Subcutaneous adipose tissue (tissue), 4 donors: ENCODE measurements around the gene GDAP1L1. TPM values are rescaled to one million over a fixed set of nuclear protein-coding genes. Genes with fewer than 3 reads are reported as not detected.

ENCODE experiments used
- total RNA-seq, 4 donors: library from RNA; depleted of rRNA; stranded (reverse); fragments of >200 nt; gene quantifications; one replicate each; pipeline ENCODE4 v1.1.0, GENCODE V29; 2016
- TF ChIP-seq, protein P1 (sequence below): fragments of 450-650 bp; IDR thresholded peaks from one replicate; pipeline ENCODE4 v1.5.1; 2016; ENCODE audit warnings: low read depth, mild to moderate bottlenecking, control low read depth, antibody characterized with exemption, moderate library complexity

The GDAP1L1 gene
- total RNA-seq, 4 donors from 2014 or later: not detected

DNA sequence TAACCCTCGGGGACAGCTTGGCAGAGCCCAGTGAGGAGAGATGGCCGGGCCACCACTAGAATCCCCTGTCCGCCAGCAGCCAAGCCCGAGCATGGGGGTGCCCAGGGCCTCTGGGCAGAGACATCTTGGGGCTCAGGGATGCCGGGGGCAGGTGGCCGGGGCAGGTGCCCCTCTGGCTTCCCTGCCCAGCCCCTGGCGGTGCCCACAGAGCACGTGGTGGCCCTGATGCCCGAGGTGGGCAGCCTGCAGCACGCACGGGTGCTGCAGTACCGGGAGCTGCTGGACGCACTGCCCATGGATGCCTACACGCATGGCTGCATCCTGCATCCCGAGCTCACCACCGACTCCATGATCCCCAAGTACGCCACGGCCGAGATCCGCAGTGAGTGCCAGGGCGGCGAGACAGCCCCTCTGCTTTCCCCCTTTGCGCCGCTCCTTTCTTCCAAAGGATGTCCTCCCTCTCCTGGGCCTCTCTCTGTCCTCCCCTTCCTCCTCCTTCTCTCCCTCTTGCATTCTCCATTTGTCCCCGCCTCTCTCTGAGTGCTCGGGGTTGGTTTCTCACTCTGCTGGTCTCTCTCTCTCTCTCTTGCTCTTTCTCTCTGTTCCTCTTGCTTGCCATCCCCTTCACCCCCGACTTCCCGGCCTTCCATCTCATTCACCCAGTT is 11.2 kb downstream of the GDAP1L1 start:
- TF ChIP-seq, protein P1, sequence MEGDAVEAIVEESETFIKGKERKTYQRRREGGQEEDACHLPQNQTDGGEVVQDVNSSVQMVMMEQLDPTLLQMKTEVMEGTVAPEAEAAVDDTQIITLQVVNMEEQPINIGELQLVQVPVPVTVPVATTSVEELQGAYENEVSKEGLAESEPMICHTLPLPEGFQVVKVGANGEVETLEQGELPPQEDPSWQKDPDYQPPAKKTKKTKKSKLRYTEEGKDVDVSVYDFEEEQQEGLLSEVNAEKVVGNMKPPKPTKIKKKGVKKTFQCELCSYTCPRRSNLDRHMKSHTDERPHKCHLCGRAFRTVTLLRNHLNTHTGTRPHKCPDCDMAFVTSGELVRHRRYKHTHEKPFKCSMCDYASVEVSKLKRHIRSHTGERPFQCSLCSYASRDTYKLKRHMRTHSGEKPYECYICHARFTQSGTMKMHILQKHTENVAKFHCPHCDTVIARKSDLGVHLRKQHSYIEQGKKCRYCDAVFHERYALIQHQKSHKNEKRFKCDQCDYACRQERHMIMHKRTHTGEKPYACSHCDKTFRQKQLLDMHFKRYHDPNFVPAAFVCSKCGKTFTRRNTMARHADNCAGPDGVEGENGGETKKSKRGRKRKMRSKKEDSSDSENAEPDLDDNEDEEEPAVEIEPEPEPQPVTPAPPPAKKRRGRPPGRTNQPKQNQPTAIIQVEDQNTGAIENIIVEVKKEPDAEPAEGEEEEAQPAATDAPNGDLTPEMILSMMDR: no peak

DNA sequence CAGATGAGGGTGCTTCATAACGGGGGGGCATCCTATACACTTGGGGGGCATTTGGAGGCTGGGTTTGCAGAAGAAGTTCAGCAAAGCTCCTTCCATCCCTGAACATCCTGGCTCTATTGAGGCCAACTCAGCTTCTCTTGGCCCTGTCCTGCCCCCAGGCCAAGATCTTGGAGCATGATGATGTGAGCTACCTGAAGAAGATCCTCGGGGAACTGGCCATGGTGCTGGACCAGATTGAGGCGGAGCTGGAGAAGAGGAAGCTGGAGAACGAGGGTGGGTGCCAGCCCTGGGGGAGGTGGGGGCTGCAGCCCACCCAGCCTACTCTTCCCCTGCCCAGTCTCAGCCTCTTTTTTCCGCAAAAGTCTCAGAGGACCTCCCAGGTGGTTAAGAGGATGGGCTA is 17.2 kb downstream of the GDAP1L1 start:
- TF ChIP-seq, protein P1: no peak

DNA sequence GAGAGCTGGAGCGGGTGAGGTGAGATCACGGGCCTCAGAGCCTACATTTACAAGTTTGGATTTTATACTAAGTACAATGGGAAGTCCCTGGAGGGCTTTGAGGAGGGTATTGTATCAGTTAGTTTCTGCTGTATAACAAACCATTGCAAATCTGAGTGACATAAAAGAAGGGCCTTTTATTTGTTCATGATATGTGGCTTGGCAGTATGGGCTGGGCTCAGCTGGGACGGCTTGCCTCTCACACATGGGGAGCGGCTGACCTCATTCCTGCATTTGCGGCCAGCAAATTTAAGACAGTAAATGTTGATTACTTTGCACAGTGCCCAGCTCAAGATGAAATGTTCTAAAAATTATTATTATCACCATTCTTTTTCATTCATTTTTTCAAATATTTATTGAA is 21.7 kb downstream of the GDAP1L1 start:
- TF ChIP-seq, protein P1: no peak

DNA sequence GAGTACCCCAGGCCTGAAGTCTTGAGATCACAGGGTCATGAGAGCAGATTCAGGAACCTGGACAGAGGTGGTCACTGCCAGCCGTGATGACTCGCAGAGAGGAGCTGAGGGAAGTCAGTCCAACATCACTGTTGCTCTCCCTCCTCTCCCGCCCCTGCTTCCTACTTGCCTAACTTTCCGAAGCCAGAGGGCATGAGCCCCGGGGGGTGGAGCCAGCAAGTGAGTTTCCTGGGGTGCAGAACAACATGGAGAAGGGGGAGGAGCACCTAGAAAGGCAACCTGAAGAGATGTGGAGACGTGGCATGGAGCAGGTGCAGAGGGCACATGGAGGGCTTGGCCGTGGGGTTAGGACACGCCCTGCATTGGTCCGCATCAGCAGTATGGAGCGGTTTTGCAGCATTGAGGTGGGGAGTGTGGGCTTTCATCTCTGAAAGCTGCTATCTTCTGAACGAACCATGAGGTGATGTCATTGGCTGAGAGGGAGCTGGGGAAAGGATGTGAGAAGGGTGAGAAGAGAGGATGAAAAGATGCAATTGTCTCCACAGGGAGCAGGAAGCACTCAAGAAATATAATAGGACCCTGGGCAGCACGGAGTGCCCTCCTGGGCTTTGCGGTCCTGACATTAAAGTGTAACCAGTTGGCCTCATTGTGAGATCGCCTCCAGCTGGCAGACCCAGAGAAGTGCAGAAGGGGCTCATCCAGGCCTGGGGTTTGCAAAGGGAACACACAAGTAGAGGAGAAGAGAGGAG is 25.0 kb downstream of the GDAP1L1 start:
- TF ChIP-seq, protein P1: no peak

DNA sequence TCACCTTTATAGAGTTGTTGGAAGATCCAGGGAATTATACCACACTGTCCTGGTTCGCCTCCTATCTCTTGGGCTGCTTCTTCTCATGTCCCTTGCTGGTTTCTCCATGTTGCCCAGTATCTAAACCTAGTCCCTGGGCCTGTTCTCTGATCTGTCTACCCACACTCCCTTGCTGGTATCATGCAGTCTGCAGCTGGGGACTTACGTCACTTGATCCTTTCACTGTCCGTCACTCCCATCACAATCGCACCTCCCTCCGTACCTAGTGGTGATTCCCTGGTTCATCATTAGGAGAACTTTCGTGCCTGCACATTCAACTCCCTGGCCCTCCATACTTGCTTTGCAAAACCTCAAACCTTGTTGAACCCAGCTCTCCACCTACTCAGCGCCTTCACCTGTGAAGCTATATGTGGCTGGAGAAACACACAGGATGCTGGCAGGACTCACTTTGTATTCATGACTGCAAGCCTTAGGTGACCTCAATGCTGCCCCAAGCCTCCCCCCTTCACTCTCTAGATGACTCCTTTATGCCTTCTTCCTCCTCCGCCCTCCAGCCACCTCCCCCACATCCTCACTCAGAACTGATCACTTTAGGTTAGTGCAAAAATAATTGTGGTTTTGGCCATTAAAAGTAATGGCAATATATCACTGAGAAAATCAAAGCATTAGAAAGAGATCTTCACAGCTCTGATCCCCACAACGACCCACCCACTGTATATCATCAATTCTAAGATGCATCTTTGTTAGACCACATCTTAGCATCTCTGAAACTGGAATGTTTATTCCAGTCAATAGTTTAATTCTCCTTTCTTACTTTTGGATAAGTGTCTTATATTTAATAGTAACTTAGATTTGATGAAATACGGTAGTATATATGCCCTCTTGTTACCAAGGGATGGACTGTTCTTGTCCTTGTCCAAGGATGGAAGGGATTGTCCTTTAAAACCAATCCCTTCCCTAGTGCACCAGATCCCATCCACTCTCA is 26.4 kb downstream of the GDAP1L1 start:
- TF ChIP-seq, protein P1: no peak

DNA sequence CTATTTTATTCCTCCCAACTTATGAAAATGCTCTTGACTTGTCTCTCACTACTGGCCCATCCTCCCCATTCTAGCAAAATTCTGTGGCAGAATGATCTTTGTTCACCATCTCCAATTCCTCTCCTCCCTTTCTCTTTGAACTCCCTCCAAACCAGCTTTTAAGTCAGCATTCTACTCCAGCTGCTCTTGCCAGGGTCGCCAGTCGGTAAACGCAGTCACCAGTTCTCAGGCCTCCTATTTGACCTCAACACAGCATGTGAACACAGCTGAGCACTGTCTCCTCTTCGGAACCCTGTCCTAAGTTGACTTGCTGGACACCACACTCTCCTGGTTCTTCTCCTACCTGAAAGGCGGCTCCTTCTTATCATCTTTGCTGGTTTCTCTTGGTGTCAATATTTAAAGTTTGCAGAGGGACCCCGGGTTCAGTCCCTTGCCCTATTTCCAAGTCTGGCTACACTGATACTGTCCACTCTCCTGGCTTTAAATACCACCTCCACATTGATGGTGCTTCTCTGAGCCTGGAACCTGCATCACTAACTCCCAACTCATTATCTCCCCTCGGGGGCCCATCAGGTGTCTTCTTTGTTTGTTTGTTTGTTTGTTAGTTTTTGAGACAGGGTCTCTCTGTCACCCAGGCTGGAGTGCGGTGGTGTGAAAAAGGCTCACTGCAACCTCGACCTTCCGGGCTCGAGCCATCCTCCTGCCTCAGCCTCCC is 27.4 kb downstream of the GDAP1L1 start:
- TF ChIP-seq, protein P1: no peak
